GM04504 (cell line): ENCODE data around the gene NSMCE1.

ENCODE experiments used
- DNase-seq: peaks from one replicate; pipeline ENCODE4 v3.0.0-alpha.2; 2012; ENCODE audit warnings: low read depth

The NSMCE1 gene

DNA sequence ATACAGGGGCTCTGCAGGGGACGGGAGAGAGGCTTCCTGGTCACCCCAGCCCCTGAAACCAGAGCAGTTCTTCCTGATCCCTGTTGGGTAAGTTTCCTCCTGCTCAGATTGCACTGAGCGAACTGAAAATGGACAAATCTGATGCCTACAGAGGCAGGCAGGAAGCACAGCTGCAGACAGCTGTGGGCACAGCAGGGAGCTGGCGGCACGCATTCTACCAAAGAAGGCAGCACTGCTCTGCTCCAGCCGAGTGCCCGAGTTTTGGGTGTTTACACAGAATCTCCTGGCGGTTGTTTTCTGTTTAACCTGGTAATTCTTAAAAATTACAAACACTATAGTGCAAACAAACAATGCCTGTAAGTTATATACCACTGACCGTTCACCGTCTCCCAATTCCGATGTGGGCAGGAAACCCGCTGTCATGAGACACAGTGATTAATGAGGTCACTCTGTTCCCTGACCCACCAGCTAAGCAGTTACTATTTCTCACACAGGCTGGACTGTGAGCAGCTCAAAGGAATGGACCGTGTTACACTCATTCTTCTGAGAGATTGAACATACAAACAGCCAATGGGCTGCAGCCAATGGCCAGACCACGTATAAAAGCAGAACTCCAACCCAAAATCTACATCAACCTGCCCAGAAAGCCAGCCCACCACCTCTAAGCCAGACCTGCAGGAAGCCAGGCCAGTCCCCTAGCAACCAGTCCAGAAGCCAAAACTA is 25.5 kb downstream of the NSMCE1 start:
- peak; percentile 73 for DNase-seq

GRCh38 chr16:27242398-27242797 is 26.2 kb downstream of the NSMCE1 start:
- no peak for DNase-seq

- DNase-seq = no peak
These were observed 26.9 kb downstream of the NSMCE1 start for GRCh38 chr16:27241658-27242057.

- peak; percentile 65 for DNase-seq
These were observed 27.5 kb downstream of the NSMCE1 start for GRCh38 chr16:27240948-27241531.

GRCh38 chr16:27239906-27240655 is 28.5 kb downstream of the NSMCE1 start:
- DNase-seq = no peak

DNA sequence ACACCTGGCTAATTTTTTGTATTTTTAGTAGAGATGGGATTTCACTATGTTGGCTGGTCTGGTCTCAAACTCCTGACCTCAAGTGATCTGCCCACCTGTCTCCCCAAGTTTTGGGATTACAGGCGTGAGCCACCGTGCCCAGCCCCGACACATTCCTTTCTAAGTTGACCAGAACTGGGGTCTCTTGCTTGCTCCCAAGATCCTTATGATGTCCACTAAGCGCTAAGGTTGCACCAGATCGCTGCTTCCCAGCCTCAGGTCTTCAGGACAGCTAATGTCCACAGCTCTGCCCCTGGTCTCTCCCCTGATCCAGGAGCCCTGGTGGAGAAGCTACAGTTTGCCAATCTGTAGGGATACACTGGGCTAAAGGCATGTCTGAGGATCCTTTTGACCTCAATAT is 29.5 kb downstream of the NSMCE1 start:
- DNase-seq = no peak

GRCh38 chr16:27238591-27238990 is 30.0 kb downstream of the NSMCE1 start:
- DNase-seq = no peak

DNA sequence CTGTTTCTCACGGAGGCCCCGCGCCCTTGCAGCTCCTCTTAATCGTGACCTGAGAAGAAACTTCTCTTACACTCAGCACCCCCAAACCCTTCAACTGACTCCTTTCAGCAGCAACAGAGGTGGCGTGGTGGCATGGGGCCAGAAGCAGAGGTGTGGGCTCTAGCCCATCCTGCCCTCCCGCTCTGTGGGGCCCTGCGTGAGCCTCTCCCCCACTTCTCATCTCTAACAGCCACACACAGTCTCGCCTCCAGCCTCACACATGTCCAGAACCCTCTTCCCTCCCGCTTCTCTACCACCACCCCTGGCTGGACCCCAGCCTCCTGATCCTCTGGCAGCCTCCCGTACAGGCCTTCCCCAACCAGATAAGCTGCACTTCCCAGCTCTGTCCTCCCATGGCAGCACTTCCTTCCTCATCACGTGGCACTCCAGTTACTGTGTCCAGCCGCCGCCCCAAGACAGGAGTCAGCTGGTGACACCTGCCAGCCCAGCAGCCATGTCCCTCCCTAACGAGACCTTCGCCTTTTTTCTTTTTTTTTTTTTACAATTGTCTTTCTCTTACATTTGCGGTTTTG is 30.5 kb downstream of the NSMCE1 start:
- no peak for DNase-seq

GRCh38 chr16:27237219-27238015 is 31.2 kb downstream of the NSMCE1 start:
- DNase-seq = no peak

DNA sequence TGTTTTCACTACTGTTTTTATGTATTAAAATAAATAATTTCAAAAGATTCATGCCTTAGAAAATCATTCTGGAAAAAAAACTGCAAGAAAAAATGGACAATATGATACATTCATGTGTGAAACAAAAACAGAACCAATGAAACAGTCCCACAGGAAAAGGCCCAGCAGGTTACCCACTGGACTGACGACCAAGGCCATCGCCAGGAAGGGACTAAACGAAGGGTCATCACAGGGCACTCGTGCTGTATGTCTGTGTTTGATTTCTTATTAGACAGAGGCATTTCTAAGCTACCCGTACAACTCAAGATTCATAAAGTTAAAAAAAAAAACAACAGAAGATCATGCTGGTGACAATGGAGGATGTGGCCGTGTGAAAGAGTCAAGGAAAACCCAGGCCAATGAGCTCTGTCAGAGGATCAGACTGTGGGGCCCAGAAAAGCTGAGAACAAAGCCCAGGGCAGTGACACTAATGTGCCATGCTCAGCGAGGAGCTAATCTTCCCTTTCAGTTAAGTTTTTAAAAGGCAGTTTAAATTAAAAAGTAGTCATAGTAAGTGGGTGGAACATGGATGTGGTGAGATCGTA is 31.8 kb downstream of the NSMCE1 start:
- no peak for DNase-seq

DNA sequence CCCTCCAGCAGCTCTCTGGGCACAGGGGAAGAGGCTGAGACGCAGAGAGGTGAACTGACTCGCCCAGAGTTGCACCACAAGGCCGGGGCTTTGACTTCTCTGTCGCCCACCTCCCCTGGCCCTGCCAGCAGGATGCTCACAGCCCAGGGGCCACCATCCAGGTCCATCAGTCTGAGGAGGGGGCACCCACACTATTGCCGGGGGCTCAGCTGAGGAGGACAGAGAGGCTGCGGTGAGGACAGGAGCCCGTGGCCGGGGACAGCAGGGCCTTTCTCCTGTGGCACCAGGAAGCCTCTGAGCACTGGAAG is 32.7 kb downstream of the NSMCE1 start:
- no peak for DNase-seq

GRCh38 chr16:27235055-27235937 is 33.3 kb downstream of the NSMCE1 start:
- DNase-seq = peak; percentile 89

- DNase-seq = no peak
These were observed 34.0 kb downstream of the NSMCE1 start for GRCh38 chr16:27234603-27235002.

DNA sequence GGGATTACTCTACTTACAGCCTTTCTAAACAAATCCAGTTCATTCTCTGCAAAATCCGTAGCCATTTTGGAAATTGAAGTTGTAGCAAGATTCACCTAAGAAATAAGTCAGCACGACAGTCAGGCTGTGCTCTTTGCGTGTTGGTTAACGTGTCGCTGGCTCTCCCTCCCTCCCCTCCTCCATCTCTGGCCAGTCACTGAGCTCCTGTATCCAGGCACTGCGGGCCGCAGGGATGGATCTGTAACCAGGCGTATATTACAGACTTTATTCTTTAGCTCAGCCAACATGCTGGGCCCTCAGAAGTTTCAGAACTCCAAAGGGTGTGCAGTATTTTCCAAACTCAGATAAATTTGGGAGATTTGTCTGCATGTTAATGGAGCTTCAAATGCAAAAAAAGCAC is 34.4 kb downstream of the NSMCE1 start:
- DNase-seq = no peak

- DNase-seq = no peak
These were observed 34.8 kb downstream of the NSMCE1 start for GRCh38 chr16:27233731-27234130.

- DNase-seq = no peak
These were observed 35.5 kb downstream of the NSMCE1 start for GRCh38 chr16:27232901-27233625.

DNA sequence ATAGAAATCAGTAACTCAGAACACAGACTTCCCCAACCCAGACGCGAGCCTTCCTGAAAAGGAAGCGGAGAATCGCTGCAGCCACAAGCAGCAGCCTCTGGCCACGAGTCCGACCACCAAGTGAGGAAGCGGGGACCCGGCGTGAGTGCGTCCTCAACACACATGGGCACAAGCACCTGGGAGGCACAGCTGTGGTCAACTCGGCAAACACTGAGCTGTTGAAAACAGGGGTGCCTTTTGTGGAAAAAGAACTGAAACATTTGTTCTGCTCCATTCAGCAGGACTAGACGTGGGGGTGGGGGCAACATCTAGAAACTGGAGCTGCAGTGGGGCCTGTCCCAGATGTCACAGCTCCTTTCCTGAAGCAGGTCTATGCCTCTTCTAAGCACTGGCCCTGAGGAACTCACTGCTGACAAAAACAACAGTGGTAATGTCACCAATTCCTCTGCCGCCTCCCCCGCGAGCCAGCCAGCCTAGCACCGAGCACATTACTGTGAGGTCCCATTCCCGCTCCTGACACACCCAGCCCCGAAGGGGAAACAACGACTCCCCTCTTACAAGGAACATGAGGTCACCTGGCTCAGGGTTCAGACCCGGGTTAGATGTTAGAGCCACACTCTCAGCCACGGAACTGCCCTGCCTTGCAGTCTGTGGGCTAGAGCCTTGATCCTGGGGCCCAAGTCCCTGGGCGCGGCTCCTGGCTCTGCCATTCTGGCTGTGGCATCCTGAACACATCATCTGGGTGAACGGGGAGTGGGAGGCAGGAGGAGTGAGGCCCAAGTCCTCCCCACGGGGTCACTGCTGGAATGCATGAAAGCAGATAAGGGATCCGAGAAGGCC is 36.3 kb downstream of the NSMCE1 start:
- DNase-seq = no peak

DNA sequence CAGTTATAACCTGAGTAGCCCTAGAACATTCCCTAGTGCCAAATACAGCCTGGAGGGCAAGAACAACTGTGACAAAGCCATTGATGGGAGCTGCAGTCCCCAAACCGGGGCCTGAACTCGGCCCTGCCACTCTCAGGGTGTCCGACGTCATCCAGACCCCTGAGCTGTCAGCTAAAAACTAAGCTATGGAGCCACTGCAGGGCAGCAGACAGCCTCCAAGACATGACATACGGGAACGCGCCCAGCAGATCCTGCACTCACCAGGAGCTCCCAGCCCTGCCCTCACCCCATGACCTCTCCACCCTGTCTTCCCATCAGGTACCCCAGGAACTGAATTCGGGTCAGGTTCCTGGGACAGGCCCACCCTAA is 36.9 kb downstream of the NSMCE1 start:
- DNase-seq = no peak

GRCh38 chr16:27230562-27231001 is 38.0 kb downstream of the NSMCE1 start:
- DNase-seq = no peak
